NK-92 (cell line): ENCODE data around the gene XPR1.

Experiments used
- DNase-seq: peaks from one replicate; lab custom pipeline; 2025; ENCODE audit not compliant: unreplicated experiment; lab: John Stamatoyannopoulos, UW

The XPR1 gene

DNA sequence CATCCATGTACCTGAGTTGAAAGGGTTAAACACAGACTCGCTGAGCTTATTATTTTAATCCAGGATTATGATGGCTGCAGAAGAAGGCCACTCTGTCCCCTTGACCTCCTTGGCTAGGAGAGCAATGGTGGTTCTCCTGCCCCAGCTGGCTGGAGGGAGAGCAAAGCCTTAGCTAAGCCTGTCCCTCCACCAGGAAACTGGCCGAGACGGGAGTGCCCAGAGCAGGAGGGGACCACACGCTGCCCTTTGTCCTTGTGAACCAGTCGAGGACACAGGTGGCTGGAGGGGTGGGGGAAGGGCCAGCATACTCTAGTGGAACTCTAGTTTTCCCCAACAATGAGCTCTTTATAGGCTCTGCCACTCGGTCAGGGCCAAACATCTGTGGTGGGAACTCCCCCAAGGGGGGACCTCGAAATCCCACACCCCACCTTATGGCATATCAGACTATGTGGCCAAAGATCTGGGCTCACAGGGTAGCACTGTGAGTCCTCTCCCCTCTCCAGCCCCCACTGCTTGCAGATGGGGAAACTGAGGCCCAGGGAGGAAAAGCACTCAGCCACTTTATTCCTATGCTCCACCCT is 293.7 kb downstream of the XPR1 start:
- no peak for DNase-seq

DNA sequence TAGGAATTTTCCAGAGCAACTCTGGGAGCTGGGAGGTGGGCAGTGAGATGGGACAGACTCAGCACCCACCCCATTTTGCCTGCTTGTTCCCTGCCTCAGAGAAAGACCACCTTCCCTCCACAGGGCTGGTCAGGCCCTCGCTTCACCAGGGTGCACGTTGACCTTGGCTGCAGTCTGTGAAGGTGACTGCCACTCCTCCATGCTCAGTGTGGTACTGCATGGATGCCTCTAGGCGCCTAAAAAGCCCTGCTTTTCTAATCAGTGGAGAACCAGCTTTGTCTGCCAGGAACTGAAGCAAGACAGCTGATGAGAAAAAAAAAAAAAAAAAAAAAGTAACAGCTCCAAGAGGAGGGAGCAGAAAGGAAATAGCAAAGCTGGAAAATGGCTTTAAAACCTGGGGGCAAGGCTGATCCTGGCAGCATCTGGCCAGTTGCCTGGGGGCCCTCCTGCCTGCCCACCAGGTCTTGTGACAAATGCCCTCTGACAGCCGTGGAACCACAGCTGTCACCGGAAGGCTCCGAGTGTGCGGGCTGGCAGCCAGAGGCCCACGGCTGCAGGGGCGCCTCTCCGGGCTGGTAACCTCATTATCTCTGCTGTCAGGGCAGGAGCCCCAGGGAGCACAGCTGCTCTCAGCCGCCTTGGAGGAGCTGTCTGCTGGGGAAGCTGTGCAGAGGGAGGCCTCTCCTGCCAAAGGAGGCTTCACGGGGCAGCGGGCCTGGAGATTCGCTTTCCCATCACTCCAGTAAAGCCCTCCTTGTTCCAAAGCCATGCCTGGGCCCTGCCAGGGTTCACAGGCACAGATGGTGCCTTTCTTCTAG is 294.6 kb downstream of the XPR1 start:
- no peak for DNase-seq

DNA sequence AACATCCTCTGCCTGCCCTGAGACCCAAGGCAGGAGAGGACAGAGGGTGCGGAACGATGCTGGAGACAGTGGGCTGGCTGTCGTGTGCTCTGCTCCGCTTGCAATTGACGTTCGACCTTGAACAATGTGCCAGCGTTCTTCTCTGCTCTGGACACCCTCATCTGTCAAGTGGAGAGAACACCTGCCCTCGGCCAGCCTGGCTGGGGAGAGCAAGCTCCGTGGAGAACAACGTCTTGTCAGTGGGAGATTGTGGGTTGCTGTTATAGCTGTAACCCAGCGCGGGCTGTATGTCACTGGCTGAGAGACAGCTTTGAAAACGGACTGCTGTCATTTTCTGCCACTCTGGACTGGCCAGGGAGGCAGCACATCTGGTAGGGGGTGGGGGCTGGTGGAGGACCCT is 295.5 kb downstream of the XPR1 start:
- no peak for DNase-seq

DNA sequence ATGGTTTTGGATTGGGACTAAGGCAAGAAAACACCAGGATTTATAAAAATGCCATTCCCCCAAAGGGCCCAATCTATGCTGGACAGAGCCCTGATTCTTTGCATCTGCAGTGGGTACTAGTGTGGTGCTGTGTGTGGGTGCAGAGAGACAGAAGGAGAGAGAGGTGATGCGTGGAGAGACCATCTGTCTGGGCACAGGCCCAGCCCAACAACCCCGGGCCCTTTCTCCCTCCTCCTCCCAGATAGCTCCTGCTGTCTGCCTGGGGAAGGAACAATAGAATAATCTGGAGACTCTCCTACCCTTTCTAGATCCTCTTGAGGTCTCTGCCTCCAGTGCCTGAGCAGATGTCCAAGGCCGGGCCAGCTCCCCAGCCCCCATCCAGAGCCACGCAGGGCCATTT is 296.0 kb downstream of the XPR1 start:
- no peak for DNase-seq

DNA sequence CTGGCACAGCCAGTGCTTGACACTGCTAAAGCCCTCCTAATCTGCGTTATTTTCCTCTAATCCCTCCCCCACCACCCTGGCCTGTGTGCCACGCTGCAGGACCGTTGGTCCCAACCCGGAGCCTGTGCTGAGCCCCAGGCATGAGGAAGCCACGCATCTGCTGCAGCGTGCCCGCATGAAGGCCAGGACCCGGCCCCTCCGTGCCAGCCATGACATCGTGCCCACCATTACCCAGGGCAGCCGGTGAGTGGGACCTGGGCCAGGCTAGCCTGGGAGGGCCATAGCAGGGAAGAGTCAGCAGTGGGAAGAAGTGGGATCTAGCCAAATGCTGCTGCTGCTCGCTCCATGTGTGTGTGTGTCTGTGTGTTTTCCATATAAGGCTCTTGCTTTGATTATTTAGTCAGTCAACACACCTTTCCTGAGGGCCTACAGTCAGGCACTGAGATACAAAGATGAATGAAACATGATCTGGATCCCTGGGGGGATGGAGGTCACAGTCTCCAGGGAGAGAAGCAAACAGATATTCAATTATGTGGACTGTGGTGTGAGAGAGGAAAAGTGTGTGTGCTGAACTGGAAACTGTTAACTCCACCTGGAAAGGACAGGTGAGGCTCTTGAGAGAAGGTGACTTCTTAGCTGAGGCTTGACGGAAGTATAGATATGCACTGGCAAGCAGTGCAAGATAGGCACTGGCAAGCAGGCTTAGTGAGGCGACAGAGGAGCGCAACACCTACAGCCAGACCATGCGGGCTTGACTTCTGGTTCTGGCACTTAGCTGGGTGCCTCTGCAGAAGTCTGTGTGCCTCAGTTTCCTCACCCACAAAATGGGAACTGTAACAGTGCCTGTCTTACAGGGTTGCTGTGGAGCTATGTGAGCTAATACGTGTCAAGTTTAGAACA is 296.8 kb downstream of the XPR1 start:
- no peak for DNase-seq

DNA sequence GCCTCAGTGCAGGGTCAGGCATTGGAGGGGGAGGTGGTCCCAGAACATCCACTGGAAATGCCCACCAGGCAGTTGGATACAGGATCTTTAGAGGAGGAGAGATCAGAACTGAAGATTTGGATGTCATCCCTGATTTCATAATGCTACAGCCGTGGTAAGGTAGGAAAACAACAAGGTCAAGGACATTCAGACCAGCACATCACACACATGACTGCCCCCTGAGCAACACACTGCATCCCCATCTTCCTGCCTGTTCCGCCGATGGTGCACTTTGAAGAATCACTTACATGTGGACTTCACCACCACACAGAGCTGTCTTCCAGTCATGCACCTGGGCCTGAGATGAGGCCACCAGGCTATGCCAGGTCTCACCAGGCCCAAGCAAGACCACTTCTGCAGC is 297.6 kb downstream of the XPR1 start:
- DNase-seq, result no peak

DNA sequence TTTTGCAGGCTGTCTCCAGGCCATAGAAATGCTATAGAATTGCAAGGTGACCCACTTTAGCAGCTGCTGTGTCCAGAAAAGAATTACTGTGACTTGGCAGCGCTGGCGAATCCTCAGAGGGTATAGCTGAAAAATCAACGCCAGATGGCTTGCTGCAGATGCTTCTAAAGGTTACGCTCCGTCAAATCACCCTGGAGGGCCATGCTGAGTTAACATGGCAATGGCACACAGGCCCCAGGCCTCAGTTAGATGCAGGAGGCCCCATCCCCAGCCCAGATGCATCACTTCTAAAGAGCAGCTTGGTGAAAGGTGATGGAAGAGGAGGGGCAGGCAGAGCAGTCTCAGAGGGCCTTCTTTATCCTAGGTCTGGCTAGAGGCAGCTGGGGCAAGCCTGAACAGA is 298.9 kb downstream of the XPR1 start:
- no peak for DNase-seq

DNA sequence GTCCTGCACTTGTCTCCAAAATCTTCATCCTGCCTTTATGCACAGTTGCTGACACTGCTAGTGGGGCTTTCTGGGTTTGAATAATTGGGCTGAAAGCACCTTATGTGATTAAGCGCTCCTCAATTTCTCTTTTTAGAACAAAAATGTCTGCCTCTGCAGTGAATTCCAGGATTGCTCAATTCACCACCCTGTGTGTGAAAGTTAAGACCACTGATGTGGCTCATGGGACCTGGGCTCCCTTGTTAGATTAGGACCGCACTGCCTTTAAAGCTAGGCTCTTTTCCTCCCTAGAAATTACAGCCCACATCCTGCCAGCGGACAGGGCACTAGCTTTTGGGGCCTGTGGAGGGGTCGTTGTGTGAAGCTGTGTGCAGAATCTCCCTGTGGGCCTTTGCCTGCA is 299.7 kb downstream of the XPR1 start:
- no peak for DNase-seq

DNA sequence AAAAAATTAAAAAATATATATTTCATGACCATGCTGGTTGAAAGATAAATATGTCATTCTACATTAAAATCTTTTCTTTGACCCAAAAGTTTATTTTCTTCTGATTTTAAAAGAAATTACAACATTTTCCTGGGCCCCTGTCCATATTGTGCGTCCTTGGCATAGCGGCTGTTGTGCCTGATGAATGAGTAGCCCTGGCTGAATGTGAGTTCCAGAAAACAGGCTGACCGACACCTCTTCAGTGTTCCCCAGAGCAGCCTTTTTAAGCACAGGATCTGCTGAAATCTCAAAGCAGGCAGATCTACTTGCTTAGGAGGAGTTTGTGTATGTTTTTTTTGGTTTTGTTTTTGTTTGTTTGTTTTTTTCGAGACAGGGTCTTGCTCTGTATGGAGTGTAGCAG is 300.6 kb downstream of the XPR1 start:
- no peak for DNase-seq

DNA sequence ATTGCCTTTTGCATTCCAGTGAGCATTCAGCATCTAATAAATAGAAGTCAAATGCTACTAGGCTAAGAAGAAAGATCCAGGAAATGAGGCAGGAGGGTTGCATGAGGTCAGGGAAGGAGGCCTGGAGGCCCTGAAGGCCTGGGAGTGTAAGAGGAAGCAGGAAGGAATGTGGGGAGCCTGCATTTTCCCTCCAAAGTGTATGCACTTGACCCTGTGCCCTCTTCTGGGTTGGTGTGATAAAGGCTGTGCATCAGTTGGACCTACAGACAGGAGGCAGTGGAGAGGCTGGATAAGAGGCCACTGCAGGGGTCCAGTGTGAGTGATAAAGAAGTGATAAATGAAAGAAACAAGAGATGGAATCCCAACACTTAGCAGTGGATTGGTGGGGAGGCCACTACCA is 301.3 kb downstream of the XPR1 start:
- DNase-seq, result no peak

DNA sequence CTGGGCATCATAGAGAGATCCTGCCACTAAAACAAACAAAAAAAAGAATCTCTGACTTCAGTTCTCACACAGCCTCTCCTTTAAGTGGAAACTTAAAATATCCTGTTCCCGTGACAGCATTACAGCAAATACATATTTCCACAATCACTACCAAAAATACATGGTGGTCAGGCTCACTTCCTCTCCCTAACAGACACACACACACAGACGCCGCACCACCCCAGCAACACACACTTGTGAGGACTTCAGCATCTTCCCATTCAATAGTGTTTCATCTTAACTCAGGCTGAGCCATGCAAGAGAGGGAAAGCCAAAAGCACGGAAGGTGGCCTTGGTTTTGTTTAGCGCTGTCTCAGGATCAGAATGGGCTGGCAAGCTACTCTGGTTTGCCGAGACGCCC is 302.7 kb downstream of the XPR1 start:
- no peak for DNase-seq

DNA sequence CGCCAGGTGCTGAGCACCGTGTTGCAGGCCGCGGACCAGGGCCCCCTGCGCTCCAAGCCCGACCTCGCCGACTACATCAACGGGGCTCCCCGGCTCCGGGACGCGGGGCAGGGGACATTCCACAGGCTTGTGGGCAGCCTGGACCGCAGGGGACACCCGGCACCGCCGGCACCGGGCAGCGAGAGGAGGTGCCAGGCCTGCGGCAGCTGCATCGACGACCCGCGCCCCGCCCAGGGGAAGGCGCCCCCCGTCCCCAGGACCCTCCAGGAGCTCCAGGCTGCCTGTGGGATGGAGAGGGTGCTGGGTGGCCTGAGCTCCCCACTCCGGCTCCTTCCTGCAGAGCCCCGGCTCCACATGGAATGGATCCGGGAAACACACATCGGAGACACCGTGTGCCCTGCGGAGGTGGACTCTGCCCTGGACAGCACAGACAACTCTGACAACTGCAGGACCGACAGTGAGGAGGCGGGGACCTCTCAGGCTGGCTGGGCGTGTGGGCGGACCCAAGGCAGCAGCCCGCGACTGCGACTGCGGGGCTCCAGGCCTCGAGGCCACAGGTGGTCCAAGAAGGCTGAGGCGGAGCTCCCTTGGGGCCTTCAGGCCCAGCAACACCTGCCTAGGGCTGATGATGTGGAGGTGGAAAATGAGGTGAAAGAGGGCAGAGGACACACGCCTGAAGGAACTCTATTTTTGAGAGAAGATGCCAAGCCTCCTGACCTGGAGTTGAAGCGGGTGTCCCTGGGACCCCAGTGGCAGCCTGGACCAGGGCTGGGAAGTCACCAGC is 303.7 kb downstream of the XPR1 start:
- no peak for DNase-seq

DNA sequence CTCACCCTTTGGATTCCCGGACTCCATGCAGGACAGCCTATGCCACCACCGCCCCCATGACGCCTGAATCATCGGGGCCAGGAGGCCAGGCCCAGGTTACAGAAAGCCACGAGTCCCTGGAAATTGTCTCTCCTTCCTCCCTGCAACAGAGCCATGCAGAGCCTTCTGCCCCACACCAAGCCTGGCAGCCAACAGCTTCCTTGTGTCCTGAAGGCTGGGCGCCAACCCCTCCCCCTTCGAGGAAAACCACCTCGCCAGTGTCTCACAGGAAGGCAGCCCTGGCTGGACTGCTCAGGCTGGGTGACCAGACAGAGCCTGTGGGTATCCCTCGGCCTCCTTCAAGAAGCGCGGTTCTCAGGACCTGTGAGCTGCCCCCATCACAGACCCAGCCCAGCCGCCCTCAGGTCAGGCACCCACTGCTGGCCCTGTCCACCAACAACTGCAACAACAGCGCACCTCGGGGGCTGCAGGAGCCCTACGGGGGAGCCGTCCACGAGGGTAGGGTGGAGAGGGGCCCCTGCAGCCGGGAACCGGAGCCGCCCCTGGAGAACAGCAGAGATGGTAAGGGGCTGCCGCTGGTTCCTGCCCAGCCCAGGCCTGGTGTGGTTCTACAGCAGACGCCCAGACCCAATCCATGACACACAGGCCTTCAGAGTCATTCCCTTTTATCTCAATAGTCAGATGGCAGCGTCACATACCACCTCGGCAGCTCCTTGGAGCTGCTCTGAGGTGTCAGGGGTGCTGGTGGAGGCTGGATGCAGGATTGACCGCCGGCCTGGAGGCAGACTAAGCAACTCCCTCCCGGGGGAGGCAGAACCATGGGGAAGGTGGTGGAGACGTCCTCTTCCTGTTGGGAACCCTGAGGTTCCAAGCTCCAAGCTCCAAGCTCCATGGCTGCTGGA is 304.5 kb downstream of the XPR1 start:
- DNase-seq, result no peak

DNA sequence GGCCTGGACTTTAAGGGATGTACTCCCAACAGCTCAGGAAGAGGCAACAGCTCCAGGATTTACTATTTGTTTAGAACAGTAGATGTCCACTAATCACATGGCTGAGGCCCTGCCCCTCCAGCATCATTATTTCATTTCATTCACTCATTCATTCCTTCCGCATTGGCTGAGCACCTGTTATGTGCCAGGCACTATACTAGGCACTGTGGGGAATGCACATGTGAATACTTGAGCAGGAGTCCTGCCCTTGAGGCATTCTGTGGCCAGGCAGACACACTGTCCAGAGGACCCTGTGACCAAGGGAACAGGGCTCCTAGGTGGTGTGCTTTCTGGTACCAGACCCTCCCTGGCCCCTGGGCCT is 305.2 kb downstream of the XPR1 start:
- no peak for DNase-seq

DNA sequence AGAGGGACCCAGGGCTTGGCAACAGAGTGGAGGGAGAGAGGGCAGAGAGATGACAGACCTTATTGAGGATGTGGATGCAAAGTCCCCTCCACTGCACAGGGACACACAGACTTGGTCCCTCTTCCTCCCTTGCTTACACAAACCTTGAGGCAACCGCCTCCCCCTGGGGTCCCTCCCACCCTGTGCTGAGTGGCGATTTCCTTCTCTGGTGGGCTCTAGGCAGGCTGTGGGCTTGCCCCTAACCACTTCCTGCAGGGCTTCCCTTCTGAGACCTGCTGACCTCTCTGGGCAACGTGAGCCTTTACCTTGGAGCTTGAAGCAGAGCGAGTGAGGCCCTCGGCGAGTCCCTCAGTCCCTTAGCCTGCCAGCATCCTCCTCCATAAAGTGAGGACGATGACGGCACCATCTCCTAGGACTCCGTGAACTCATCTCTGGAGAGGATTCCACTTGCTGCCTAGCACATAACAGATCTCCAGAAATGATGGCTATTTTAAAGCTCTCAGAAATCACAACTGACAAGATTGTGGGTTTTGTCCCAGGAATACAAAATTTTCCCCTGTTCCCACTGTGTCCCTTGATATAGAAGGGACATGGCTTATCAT is 305.9 kb downstream of the XPR1 start:
- DNase-seq, result no peak

DNA sequence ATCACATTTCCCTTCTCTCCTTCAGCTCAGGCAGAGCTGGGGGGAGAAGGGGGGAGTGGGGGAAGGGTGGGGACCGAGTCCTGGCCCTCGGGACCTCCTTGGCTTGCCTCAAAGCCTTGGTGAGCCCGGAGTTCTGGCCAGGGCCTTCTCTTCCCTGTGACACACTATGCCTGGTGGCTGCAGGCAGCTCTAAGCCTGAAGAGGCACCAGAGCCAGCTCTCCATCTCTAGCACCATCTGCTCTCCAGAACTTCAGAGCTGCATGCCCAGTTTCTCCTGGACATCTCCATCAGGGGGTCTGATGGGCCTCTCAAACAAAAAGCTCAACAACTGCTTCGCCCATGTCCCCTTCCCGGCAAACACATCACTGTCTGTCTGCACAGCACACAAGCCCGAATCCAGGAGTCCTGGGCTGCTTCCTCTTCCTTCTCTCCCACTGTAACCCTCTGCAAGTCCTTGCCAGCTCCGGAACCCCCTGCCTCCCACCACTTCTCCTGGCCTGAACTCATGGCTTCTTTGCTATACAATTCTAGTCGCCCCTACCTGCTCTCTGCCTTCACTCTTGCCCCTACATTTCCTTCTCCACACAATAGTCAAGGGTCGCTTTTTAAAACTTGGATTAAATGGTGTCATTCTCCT is 307.4 kb downstream of the XPR1 start:
- DNase-seq, result no peak

DNA sequence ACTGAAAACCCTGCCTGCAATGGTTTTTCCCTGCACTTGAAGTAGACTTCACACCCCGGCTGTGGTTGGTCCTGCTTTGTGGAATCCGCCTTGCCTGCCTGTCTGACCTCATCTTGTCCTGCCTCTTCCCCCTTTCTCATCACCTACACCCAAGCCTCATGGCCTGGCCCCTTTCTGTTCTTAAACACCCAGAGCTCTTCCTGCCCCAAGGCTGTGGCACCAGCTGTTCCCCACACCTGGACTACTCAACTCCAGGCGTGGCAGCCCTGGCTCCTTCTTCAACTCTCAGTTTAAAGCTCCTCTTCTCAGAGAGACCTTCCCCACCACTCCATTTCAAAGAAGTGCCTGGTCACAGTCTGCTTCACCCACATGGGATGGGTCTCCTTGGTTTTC is 307.9 kb downstream of the XPR1 start:
- no peak for DNase-seq
